Rectal smooth muscle tissue (tissue), 1 donor: ENCODE data around the gene FBXL13.
"Not testable (repeated sequence)": the region's sequence is repeated elsewhere in the genome, so short reads cannot be mapped to it uniquely, and the experiment has no call there.

ENCODE experiments used
- H3K27ac ChIP-seq: one replicate; pipeline ENCODE4 v1.7.0; 2013; ENCODE audit warnings: low read depth, low read length, inconsistent platforms
- H3K27me3 ChIP-seq: one replicate; pipeline ENCODE4 v1.7.0; 2013; ENCODE audit warnings: low read length; ENCODE audit not compliant: control insufficient read depth, insufficient read depth
- H3K36me3 ChIP-seq: one replicate; pipeline ENCODE4 v1.7.0; 2013; ENCODE audit warnings: low read length; ENCODE audit not compliant: control insufficient read depth, insufficient read depth
- H3K4me1 ChIP-seq: one replicate; pipeline ENCODE4 v1.7.0; 2013; ENCODE audit warnings: low read length; ENCODE audit not compliant: control insufficient read depth, insufficient read depth
- H3K4me3 ChIP-seq: one replicate; pipeline ENCODE4 v1.7.0; 2013; ENCODE audit warnings: low read length
- H3K9ac ChIP-seq: one replicate; pipeline ENCODE4 v1.7.0; 2013; ENCODE audit warnings: low read length

FBXL13 gene

GRCh38 chr7:103048833-103049232, 25.8 kb downstream of the FBXL13 start:
- Histone ChIP-seq H3K4me1 (no peaks in the 10 kb centered on the region), H3K9ac (no peak overlapping the region), H3K27me3 (no peaks in the 10 kb centered on the region), H3K4me3 (no peak overlapping the region), H3K36me3 (no peaks in the 10 kb centered on the region), H3K27ac (no peak overlapping the region)

- not testable (repeated sequence) for H3K27ac ChIP-seq, H3K4me3 ChIP-seq, H3K9ac ChIP-seq, H3K27me3 ChIP-seq, H3K4me1 ChIP-seq, H3K36me3 ChIP-seq
Measured at GRCh38 chr7:103041815-103042214, 32.8 kb downstream of the FBXL13 start.

DNA sequence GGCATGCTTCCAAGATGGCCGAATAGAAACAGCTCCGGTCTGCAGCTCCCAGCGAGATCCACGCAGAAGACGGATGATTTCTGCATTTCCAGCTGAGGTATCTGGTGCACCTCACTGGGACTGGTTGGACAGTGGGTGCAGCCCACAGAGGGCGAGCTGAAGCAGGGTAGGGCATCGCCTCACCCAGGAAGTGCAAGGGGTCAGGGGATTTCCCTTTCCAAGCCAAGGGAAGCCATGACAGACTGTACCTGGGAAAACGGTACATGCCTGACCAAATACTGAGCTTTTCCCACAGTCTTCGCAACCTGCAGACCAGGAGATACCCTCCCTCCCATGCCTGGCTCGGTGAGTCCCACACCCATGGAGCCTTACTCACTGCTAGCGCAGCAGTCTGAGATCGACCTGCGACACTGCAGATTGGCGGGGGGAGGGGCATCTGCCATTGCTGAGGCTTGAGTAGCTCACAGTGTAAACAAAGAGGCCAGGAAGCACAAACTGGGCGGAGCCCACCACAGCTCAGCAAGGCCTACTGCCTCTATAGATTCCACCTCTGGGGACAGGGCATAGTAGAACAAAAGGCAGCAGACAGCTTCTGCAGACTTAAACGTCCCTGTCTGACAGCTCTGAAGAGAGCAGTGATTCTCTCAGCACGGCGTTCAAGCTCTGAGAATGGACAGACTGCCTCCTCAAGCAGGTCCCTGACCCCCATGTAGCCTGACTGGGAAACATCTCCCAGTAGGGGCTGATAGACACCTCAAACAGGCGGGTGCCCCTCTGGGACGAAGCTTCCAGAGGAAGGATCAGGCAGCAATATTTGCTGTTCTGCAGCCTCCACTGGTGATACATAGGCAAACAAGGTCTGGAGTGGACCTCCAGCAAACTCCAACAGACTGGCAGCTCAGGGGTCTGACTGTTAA, 36.5 kb downstream of the FBXL13 start:
- not testable (repeated sequence) for H3K36me3 ChIP-seq, H3K9ac ChIP-seq, H3K4me1 ChIP-seq, H3K27me3 ChIP-seq, H3K4me3 ChIP-seq, H3K27ac ChIP-seq

DNA sequence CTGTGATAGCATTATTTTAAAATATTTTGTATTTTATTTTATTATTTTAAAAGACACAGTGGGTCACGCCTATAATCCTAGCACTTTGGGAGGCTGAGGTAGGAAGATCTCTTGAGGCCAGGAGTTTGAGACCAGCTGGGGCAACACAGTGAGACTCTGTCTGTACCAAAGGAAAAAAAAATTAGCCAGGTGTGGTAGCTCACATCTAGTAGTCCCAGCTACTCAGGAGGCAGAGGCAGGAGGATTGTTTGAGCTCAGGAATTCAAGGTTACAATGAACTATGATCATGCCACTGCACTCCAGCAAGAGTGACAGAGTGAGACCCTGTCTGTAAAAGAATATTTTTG, 37.1 kb downstream of the FBXL13 start:
- no peaks in the 10 kb centered on the region for H3K4me1 ChIP-seq
- H3K9ac ChIP-seq = no peak overlapping the region
- no peak overlapping the region for H3K27ac ChIP-seq
- no peaks in the 10 kb centered on the region for H3K36me3 ChIP-seq
- H3K27me3 ChIP-seq = no peaks in the 10 kb centered on the region
- H3K4me3 ChIP-seq = no peak overlapping the region

DNA sequence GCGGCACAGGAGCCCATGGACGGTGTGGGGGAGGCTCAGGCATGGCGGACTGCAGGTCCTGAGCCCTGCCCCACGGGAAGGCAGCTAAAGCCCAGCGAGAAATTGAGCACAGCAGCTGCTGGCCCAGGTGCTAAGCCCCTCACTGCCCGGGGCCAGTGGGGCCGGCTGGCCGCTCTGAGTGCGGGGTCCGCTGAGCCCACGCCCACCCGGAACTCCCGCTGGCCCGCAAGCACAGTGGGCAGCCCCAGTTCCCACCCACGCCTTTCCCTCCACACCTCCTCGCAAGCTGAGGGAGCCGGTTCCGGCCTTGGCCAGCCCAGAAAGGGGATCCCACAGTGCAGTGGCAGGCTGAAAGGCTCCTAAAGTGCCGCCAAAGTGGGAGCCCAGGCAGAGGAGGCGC, 40.3 kb downstream of the FBXL13 start:
- H3K4me3 ChIP-seq, H3K9ac ChIP-seq, H3K4me1 ChIP-seq, H3K27me3 ChIP-seq, H3K27ac ChIP-seq, H3K36me3 ChIP-seq: not testable (repeated sequence)

DNA sequence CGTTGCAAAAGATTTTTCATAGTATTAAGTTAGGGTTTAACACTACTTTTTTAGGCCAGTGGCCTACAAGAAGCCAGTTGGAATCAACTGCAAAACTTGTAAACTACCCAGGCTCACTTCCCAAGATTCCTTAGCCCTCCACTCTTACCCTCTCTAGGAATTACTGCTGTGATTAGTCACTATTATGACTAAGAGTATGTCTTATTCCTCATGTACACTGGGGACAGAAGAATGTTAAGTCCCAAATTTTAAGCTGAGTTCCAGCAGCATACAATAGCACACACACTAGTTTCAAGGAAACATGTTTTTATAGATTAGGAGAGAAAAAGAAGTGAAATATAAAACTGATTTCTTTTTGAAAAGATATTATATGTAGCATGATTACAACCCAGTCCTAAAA, 42.8 kb downstream of the FBXL13 start:
- Histone ChIP-seq H3K4me3 (no peak overlapping the region), H3K9ac (no peak overlapping the region), H3K36me3 (no peaks in the 10 kb centered on the region), H3K27me3 (no peaks in the 10 kb centered on the region), H3K4me1 (no peaks in the 10 kb centered on the region), H3K27ac (no peak overlapping the region)

GRCh38 chr7:103031024-103031423, 43.6 kb downstream of the FBXL13 start:
- H3K4me1 ChIP-seq = no peaks in the 10 kb centered on the region
- no peak overlapping the region for H3K27ac ChIP-seq
- no peaks in the 10 kb centered on the region for H3K36me3 ChIP-seq
- no peak overlapping the region for H3K4me3 ChIP-seq
- H3K9ac ChIP-seq = no peak overlapping the region
- H3K27me3 ChIP-seq = no peaks in the 10 kb centered on the region

DNA sequence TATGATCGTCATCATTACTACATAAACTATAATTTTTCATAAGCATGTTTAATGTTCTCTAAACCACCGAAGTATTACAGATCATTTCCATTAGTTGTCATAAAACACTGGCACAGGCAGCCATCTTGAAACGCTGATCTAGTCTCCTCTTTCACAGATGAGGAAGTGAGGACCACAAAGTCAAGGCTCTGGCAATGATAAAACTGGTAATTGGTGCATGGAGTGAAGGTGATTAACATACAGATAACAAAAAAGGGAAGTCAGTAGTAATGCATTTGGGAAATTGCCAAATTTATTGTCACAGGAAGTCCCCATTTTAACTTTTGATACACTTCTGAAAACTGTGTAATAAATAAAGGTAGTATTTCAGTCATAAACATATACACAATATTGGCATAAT, 49.3 kb downstream of the FBXL13 start:
- Histone ChIP-seq H3K27ac (no peak overlapping the region), H3K4me3 (no peak overlapping the region), H3K27me3 (no peaks in the 10 kb centered on the region), H3K4me1 (no peaks in the 10 kb centered on the region), H3K36me3 (no peaks in the 10 kb centered on the region), H3K9ac (no peak overlapping the region)

DNA sequence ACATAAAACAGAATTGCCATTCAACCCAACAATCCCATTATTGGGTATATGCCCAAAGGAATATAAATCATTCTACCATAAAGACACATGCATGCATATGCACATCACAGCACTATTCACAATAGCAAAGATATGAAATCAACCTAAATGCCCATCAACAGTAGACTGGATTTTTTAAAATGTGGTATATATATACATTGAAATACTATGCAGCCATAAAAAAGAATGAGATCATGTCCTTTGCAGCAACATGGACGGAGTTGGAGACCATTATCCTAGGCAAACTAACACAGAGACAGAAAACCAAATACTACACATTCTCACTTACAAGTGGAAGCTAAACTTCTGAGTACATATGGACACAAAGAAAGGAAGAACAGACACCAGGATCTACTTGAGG, 51.0 kb downstream of the FBXL13 start:
- not testable (repeated sequence) for H3K9ac ChIP-seq, H3K4me3 ChIP-seq, H3K27me3 ChIP-seq, H3K27ac ChIP-seq, H3K36me3 ChIP-seq, H3K4me1 ChIP-seq

GRCh38 chr7:103021490-103021889, 53.1 kb downstream of the FBXL13 start:
- not testable (repeated sequence) for H3K36me3 ChIP-seq, H3K27ac ChIP-seq, H3K9ac ChIP-seq, H3K27me3 ChIP-seq, H3K4me3 ChIP-seq, H3K4me1 ChIP-seq

GRCh38 chr7:103020876-103021275, 53.7 kb downstream of the FBXL13 start:
- not testable (repeated sequence) for H3K9ac ChIP-seq, H3K27me3 ChIP-seq, H3K36me3 ChIP-seq, H3K4me1 ChIP-seq, H3K4me3 ChIP-seq, H3K27ac ChIP-seq

DNA sequence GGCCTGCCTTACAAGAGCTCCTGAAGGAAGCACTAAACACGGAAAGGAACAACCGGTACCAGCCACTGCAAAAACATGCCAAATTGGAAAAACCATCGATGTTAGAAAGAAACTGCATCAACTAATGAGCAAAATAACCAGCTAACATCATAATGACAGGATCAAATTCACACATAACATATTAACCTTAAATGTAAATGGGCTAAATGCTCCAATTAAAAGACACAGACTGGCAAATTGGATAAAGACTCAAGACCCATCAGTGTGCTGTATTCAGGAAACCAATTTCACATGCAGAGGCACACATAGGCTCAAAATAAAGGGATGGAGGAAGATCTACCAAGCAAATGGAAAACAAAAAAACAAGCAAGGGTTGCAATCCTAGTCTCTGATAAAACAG, 56.3 kb downstream of the FBXL13 start:
- H3K9ac ChIP-seq, H3K27me3 ChIP-seq, H3K27ac ChIP-seq, H3K4me3 ChIP-seq, H3K36me3 ChIP-seq, H3K4me1 ChIP-seq: not testable (repeated sequence)

DNA sequence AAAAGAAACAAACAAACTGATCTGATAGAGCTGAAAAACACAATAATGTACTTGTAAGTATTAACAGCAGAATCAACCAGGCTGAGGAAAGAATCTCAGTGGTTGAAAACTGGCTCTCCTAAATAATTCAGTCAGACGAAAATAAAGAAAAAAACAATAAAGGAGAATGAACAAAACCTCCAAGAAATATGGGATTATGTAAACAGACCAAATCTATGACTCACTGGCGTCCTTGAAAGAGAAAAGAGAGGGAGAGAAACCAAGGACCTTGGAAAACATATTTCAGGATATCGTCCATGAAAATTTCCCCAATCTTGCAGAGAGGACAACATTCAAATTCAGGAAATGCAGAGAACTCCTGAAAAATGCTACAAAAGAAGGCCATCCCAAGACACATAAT, 62.9 kb downstream of the FBXL13 start:
- H3K4me3 ChIP-seq = no peak overlapping the region
- no peaks in the 10 kb centered on the region for H3K27me3 ChIP-seq
- H3K4me1 ChIP-seq = no peaks in the 10 kb centered on the region
- no peak overlapping the region for H3K27ac ChIP-seq
- no peak overlapping the region for H3K9ac ChIP-seq
- H3K36me3 ChIP-seq = no peaks in the 10 kb centered on the region
